Body of pancreas (tissue), 4 donors: ENCODE measurements around the gene HNRNPLL. TPM values are rescaled to one million over a fixed set of nuclear protein-coding genes. Genes with fewer than 3 reads are reported as not detected.

Source experiments
- ATAC-seq: fragments of 150-250 bp; one replicate; pipeline ENCODE4 v1.9.1; 2016
- DNase-seq, 4 donors: peaks; one replicate each; pipeline ENCODE4 v3.0.0-alpha.2; 2019
- H3K27ac ChIP-seq, 4 donors: fragments of 200-600 bp; sonication (generic); 1 replicate in 3 of 4; 2 replicates in 1 of 4; pipeline versions ENCODE4 v1.5.1 to v1.6.1; 2016 to 2019; ENCODE audit warnings: mild to moderate bottlenecking in 1 of 4, mixed read lengths in 1 of 4, moderate library complexity in 1 of 4
- H3K27me3 ChIP-seq, 2 donors: fragments of 200-600 bp; sonication (generic); one replicate each; pipeline ENCODE4 v1.6.0; 2016; ENCODE audit warnings: mild to moderate bottlenecking in 1 of 2
- H3K36me3 ChIP-seq, 2 donors: fragments of 200-600 bp; sonication (generic); replicated peaks in 1 of 2; 2 replicates each; pipeline ENCODE4 v1.5.1; 2016; ENCODE audit warnings: low read depth in 2 of 2; ENCODE audit not compliant: insufficient read depth in 1 of 2
- H3K4me1 ChIP-seq: fragments of 200-600 bp; sonication (generic); one replicate; pipeline ENCODE4 v1.6.0; 2016
- H3K4me3 ChIP-seq, 2 donors: fragments of 200-600 bp; sonication (generic); 1 replicate in 1 of 2; 2 replicates in 1 of 2; pipeline ENCODE4 v1.5.1; 2016 to 2019
- H3K9me3 ChIP-seq, 3 donors: fragments of 200-600 bp; sonication (generic); 1 replicate in 2 of 3; 2 replicates in 1 of 3; pipeline ENCODE4 v1.5.1; 2016
- CTCF ChIP-seq, 7 experiments: fragments of 450-650 bp in 4 of 7; fragments of 200-600 bp in 3 of 7; sonication (generic) in 3 of 7; IDR thresholded peaks; one replicate each; pipeline ENCODE4 v1.5.1; 2016 to 2019; ENCODE audit warnings: antibody characterized with exemption in 7 of 7
- POLR2A ChIP-seq, 3 donors: fragments of 450-650 bp; IDR thresholded peaks; one replicate each; pipeline ENCODE4 v1.6.1; 2016; ENCODE audit warnings: antibody characterized with exemption in 3 of 3, mild to moderate bottlenecking in 2 of 3
- WGBS, 2 donors: methylation state at CpG; one replicate each; pipeline ENCODE4 v1.1.5; 2017; 5-methylcytosine and 5-hydroxymethylcytosine counted together
- intact Hi-C: fragments of 100-400 bp; cut with DNase I; formaldehyde crosslinking; loops from one replicate; pipeline ENCODE4 v1.15.1; 2023
- total RNA-seq, 2 donors: library from RNA; depleted of rRNA; stranded (reverse); fragments of >200 nt; gene quantifications; one replicate each; pipeline ENCODE4 v1.1.0, GENCODE V29; 2016

Gene HNRNPLL
- total RNA-seq, 2 donors from 2014 or later: 21.8 to 22.4 TPM

GRCh38 chr2:38532366-38532765 lies 70.4 kb downstream of the HNRNPLL start:
- Histone ChIP-seq H3K27ac (no peak overlapping the region), H3K4me3 (no peak overlapping the region), H3K27me3 (no peaks in the 10 kb centered on the region), H3K9me3 (no peaks in the 10 kb centered on the region), H3K4me1 (peaks cover 17% of the 10 kb centered on the region), H3K36me3 (no peaks in the 10 kb centered on the region)
- 73 to 76% methylated on average over 2 of the region's 2 CpGs for whole genome bisulfite sequencing, 2 donors
- intact Hi-C loops: loop anchor here (10.0 kb wide), 1 partner anchor 212 kb away; no protein-coding TSS in a partner anchor
- TF ChIP-seq POLR2A (IDR thresholded peaks at IDR 0.05) (no peak), CTCF (IDR thresholded peaks at IDR 0.05) (no peak)
- DNase-seq (no peak), ATAC-seq (no peak)

GRCh38 chr2:38529208-38529607 lies 73.5 kb downstream of the HNRNPLL start:
- 83 to 87% methylated on average over 12 to 14 of the region's 14 CpGs for WGBS, 2 donors
- no peak overlapping the region for H3K4me3 ChIP-seq
- H3K9me3 ChIP-seq: no peaks in the 10 kb centered on the region
- H3K36me3 ChIP-seq: no peaks in the 10 kb centered on the region
- TF ChIP-seq POLR2A (IDR thresholded peaks at IDR 0.05): no peak
- no peak for TF ChIP-seq CTCF (IDR thresholded peaks at IDR 0.05)
- H3K27me3 ChIP-seq: no peaks in the 10 kb centered on the region
- intact Hi-C loops: no loop called here
- H3K27ac ChIP-seq: no peak overlapping the region
- H3K4me1 ChIP-seq: peaks cover 5% of the 10 kb centered on the region
- ATAC-seq (no peak), DNase-seq (no peak)

GRCh38 chr2:38528534-38528933 lies 74.2 kb downstream of the HNRNPLL start:
- DNase-seq (no peak), ATAC-seq (no peak)
- intact Hi-C loops: no loop called here
- TF ChIP-seq POLR2A (IDR thresholded peaks at IDR 0.05) (no peak), CTCF (IDR thresholded peaks at IDR 0.05) (no peak)
- H3K4me3 ChIP-seq: no peak overlapping the region
- 48 to 52% methylated on average over 5 of the region's 5 CpGs for WGBS, 2 donors
- H3K27me3 ChIP-seq: no peaks in the 10 kb centered on the region
- H3K36me3 ChIP-seq: no peaks in the 10 kb centered on the region
- no peak overlapping the region for H3K27ac ChIP-seq
- no peaks in the 10 kb centered on the region for H3K9me3 ChIP-seq
- H3K4me1 ChIP-seq: peaks cover 5% of the 10 kb centered on the region

- H3K9me3 ChIP-seq: no peaks in the 10 kb centered on the region
- ATAC-seq (no peak), DNase-seq (peak in 1 of 4 donors; percentile 13)
- peaks cover 5% of the 10 kb centered on the region for H3K4me1 ChIP-seq
- 6 to 7% methylated on average over 27 of the region's 27 CpGs for WGBS, 2 donors
- H3K36me3 ChIP-seq: no peaks in the 10 kb centered on the region
- no peak overlapping the region for H3K27ac ChIP-seq
- H3K4me3 ChIP-seq: no peak overlapping the region
- TF ChIP-seq POLR2A (IDR thresholded peaks at IDR 0.05) (no peak), CTCF (IDR thresholded peaks at IDR 0.05) (no peak)
- intact Hi-C loops: no loop called here
- no peaks in the 10 kb centered on the region for H3K27me3 ChIP-seq
These were observed 74.7 kb downstream of the HNRNPLL start for GRCh38 chr2:38528008-38528442.

- 86 to 87% methylated on average over 5 of the region's 5 CpGs for WGBS, 2 donors
These were observed 75.3 kb downstream of the HNRNPLL start for GRCh38 chr2:38527338-38528007.

More at GRCh38 chr2:38527338-38528007, 75.3 kb downstream of the HNRNPLL start:
- Histone ChIP-seq H3K9me3 (no peaks in the 10 kb centered on the region), H3K4me3 (no peak overlapping the region), H3K27ac (no peak overlapping the region), H3K4me1 (peaks cover 5% of the 10 kb centered on the region), H3K36me3 (no peaks in the 10 kb centered on the region), H3K27me3 (no peaks in the 10 kb centered on the region)
- ATAC-seq (no peak), DNase-seq (no peak)
- no peak for TF ChIP-seq CTCF (IDR thresholded peaks at IDR 0.05)
- no peak for TF ChIP-seq POLR2A (IDR thresholded peaks at IDR 0.05)
- intact Hi-C loops: no loop called here
